Motor neuron (in vitro differentiated cells): ENCODE results near the gene TCN2. TPM values are rescaled to one million over a fixed set of nuclear protein-coding genes. Genes with fewer than 3 reads are reported as not detected.
"Not testable (repeated sequence)": the region's sequence is repeated elsewhere in the genome, so short reads cannot be mapped to it uniquely, and the experiment has no call there.

Source experiments
- ATAC-seq, 8 experiments: fragments of 200-7000 bp; cut with Tn5 transposase; replicated peaks in 6 of 8; 2 replicates each; pipeline ENCODE4 v1.8.0; 2021; ENCODE audit warnings: mild to moderate bottlenecking in 8 of 8, moderate library complexity in 8 of 8
- H3K27ac ChIP-seq, 2 donors: fragments of 250-450 bp; sonication (Bioruptor Pico); 2 replicates each; pipeline ENCODE4 v1.9.0; 2021; ENCODE audit warnings: antibody characterized with exemption in 2 of 2, mild to moderate bottlenecking in 2 of 2, moderate library complexity in 1 of 2
- H3K4me1 ChIP-seq, 2 donors: fragments of 250-450 bp; sonication (Bioruptor Pico); replicated peaks in 1 of 2; 2 replicates each; pipeline ENCODE4 v1.6.1; 2021; ENCODE audit warnings: antibody characterized with exemption in 2 of 2, mild to moderate bottlenecking in 2 of 2, moderate library complexity in 1 of 2
- H3K4me3 ChIP-seq, 5 donors: fragments of 250-450 bp; sonication (Bioruptor Pico); 2 replicates each; pipeline ENCODE4 v1.9.0; 2021; ENCODE audit warnings: antibody characterized with exemption in 5 of 5, mild to moderate bottlenecking in 5 of 5, moderate library complexity in 4 of 5
- WGBS, 10 experiments: fragments of 450-650 bp; shearing (Covaris generic); methylation state at CpG; one replicate each; pipeline ENCODE4 v1.0.0; 2022; 5-methylcytosine and 5-hydroxymethylcytosine counted together
- in situ Hi-C, 9 experiments: fragments of 400-800 bp; cut with MboI; loops; one replicate each; pipeline ENCODE4 v1.15.0; 2021; ENCODE audit warnings: low sequenced_read_pairs in 9 of 9, low pct_unique_long_range_greater_than_20kb in 2 of 9; ENCODE audit not compliant: unreplicated experiment in 9 of 9
- total RNA-seq, 8 experiments: library from RNA; unstranded; fragments of 300-600 nt; gene quantifications; 2 replicates each; pipeline versions ENCODE4 v1.2.3 to v1.2.4, GENCODE V29; 2022

The TCN2 gene
- total RNA-seq, 8 experiments from 2014 or later = 1.8 to 70.6 (median 7.9) TPM

DNA sequence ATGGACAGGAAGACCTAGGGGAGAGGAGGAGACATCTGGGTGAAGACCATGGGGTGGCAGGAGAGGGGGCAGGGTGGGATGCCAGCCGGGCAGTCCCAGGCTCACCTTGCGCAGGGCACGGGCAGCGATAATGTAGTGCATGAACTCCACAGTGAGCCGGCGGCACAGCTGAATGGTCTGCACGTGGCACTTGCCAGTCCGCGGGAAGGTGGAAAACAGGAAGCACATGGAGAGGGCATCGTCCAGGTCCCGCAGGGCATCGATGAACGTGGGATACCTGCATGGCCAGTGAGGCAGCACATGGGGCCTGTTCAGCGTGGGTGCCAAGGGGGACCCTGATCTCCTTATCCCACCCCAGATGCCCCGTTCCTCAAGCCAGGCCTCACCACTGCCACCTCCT is 22.5 kb upstream of the TCN2 start:
- WGBS, 10 experiments = 80% methylated on average over 1 of the region's 15 CpGs; no CpG with 5 or more reads in 9 of the 10 experiments
- in situ Hi-C loops = no loop called here
- ATAC-seq = no peak

DNA sequence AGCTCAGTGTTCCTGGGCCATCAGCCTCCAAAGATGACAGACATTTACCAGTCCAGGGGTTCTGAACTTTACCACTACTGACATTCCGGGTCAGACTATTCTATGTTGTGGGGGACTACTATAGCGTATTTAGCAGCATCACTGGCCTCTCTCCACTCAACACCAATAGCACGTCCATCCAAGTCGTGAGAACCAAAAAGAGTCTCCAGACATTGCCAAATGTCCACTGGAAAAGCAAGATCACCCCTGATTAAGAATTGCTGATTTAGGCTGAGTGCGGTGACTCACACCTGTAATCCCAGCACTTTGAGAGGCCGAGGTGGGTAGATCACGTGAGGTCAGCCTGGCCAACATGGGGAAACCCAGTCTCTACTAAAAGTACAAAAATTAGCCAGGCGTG is 20.6 kb upstream of the TCN2 start:
- no peak overlapping the region for H3K4me3 ChIP-seq
- WGBS, 10 experiments = 80 to 100% (median 94%) methylated on average over 2 to 5 of the region's 8 CpGs; no CpG with 5 or more reads in 5 of the 10 experiments
- H3K27ac ChIP-seq = no peak overlapping the region
- peaks cover 6 to 7% of the 10 kb centered on the region in 2 donors for H3K4me1 ChIP-seq
- ATAC-seq = no peak
- in situ Hi-C loops = no loop called here

More for the DNA sequence above, 22.5 kb upstream of the TCN2 start:
- no peak overlapping the region for H3K4me3 ChIP-seq
- no peak overlapping the region for H3K27ac ChIP-seq
- no peaks in the 10 kb centered on the region for H3K4me1 ChIP-seq

GRCh38 chr22:30591191-30591587 is 15.8 kb upstream of the TCN2 start:
- Histone ChIP-seq H3K4me1 (peaks cover 6 to 7% of the 10 kb centered on the region in 2 donors), H3K4me3 (peak overlapping the region; percentile 59 to 85 (median 75)), H3K27ac (peak overlapping the region; percentile 97 to 98)
- ATAC-seq = peak in 2 of 8 experiments; percentile 2 to 8
- 0 to 11% (median 0%) methylated on average over 1 to 13 of the region's 14 CpGs; no CpG with 5 or more reads in 1 of the 10 experiments for WGBS, 10 experiments
- in situ Hi-C loops = no loop called here

DNA sequence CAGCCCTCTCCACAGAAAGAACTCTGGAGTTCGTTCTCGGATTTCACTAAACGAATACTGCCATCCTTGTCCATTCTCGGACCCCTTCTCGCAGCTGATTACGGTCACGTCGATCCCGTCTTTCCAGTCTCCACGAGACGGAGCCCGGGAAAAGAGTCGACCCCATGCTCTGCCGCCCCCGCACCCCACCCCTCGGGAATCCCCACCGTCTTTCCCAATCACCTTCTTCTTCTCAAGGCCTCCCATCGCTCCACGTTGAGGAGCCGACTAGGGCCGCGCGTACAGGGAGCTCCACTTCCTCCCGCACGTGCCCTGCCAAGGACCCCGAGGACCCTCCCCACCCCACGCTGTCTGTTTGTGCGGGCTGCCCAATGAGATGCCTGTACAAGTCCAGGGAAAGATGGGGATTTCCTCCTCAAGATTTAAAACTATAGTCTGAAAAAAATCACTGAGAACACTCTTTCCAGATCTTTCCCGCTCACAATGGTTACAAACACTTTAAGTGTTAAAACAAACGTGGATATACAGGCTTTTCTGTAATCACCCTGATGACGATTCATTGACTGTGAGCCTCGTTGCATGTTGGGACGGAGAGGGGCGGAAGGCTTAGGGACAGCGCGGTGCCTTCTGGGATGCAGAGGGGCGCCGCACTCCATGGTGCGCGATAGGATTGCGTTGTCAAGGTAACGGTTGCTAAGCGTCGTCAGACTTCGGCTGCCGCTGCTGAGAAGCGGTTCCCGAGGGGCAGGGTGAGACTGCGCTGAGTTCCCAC is 15.2 kb upstream of the TCN2 start, which contains the start of gene PES1:
Gene PES1 (minus strand): TSS at position 323 of the 772 bp plus-strand sequence. CDS start 77 bp downstream, at position 246.
- Histone ChIP-seq H3K4me3 (peak within 1 kb of the TSS; percentile 59 to 85 (median 75)), H3K27ac (peak within 1 kb of the TSS; percentile 97 to 98), H3K4me1 (peaks cover 6 to 7% of the 10 kb centered on the region in 2 donors)
- 0 to 2% (median 0%) methylated on average over 2 to 32 of the region's 49 CpGs; no CpG with 5 or more reads in 2 of the 10 experiments for WGBS, 10 experiments
- in situ Hi-C loops = no loop called here
- ATAC-seq = peak; percentile 96 to 99 (median 96)

DNA sequence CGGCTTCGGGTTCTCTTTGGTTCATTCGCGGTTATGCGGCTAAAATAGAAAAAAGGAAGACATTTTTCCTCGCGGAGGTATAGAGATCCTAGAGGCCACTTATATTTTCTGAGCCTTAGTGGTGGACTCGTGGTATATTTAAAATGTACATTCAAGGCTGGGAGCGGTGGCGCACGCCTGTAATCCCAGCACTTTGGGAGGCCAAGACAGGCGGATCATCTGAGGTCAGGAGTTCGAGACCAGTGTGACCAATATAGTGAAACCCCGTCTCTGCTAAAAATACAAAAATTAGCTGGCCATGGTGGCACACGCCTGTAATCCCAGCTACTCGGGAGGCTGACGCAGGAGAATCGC is 14.6 kb upstream of the TCN2 start:
- in situ Hi-C loops, H3K27ac ChIP-seq, H3K4me1 ChIP-seq: not testable (repeated sequence)
- peak in 1 of 8 experiments; percentile 10 for ATAC-seq
- peak overlapping the region; percentile 4 to 75 (median 17) for H3K4me3 ChIP-seq
- 0 to 93% (median 46%) methylated on average over 2 to 14 of the region's 18 CpGs; no CpG with 5 or more reads in 3 of the 10 experiments for WGBS, 10 experiments

GRCh38 chr22:30596199-30596598 is 10.8 kb upstream of the TCN2 start:
- WGBS, 10 experiments = 8 to 80% (median 70%) methylated on average over 2 of the region's 2 CpGs; no CpG with 5 or more reads in 5 of the 10 experiments
- Histone ChIP-seq H3K4me1 (no peaks in the 10 kb centered on the region), H3K27ac (no peak overlapping the region), H3K4me3 (no peak overlapping the region)
- no peak for ATAC-seq
- in situ Hi-C loops = no loop called here

GRCh38 chr22:30596886-30597285 is 10.1 kb upstream of the TCN2 start:
- H3K4me3 ChIP-seq = no peak overlapping the region
- H3K27ac ChIP-seq = no peak overlapping the region
- WGBS, 10 experiments = 85 to 93% methylated on average over 3 to 8 of the region's 29 CpGs; no CpG with 5 or more reads in 8 of the 10 experiments
- H3K4me1 ChIP-seq = no peaks in the 10 kb centered on the region
- in situ Hi-C loops = no loop called here
- no peak for ATAC-seq

DNA sequence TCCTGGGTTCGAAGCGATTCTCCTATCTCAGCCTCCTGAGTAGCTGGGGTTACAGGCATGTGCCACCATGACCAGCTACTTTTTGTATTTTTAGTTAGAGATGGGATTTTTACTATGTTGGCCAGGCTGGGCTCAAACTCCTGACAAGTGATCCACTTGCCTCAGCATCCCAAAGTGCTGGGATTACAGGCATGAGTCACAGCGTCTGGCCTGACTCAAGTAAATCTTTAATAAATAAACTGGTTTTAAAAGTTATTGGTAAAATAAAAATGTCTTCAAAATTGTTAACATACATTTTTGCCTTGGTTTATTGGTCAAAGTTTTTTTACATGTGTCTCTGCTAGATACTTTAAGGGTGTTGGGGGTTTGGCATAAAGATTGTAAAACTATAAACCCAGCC is 8.0 kb upstream of the TCN2 start:
- Histone ChIP-seq H3K4me1 (no peaks in the 10 kb centered on the region), H3K4me3 (no peak overlapping the region), H3K27ac (no peak overlapping the region)
- WGBS, 10 experiments = 57 to 100% (median 90%) methylated on average over 2 to 3 of the region's 3 CpGs; no CpG with 5 or more reads in 2 of the 10 experiments
- in situ Hi-C loops = no loop called here
- ATAC-seq = no peak

GRCh38 chr22:30600921-30601320 is 6.1 kb upstream of the TCN2 start:
- H3K4me3 ChIP-seq = no peak overlapping the region
- H3K27ac ChIP-seq = no peak overlapping the region
- peak in 2 of 8 experiments; percentile 9 to 19 for ATAC-seq
- in situ Hi-C loops = no loop called here
- no peaks in the 10 kb centered on the region for H3K4me1 ChIP-seq
- 0 to 75% (median 26%) methylated on average over 1 to 2 of the region's 3 CpGs; no CpG with 5 or more reads in 2 of the 10 experiments for WGBS, 10 experiments

DNA sequence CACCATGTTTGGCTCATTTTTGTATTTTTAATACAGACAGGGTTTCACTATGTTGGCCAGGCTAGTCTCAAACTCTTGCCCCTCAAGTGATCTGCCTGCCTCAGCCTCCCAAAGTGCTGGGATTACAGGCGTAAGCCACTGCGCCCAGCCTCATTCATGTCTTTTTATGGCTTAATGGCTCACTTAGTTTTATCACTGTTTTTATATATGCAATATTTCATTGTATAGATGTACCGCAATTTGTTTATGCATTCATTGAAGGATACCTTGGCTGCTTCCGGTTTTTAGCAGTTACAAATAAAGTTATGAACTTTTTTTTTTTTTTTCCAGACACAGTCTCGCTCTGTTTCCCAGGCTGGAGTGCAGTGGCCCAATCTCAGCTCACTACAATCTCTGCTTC is 5.5 kb upstream of the TCN2 start:
- ATAC-seq = no peak
- Histone ChIP-seq H3K27ac (no peak overlapping the region), H3K4me3 (no peak overlapping the region), H3K4me1 (peaks cover 0 to 4% of the 10 kb centered on the region in 2 donors)
- in situ Hi-C loops = no loop called here
- WGBS, 10 experiments = 27 to 100% (median 89%) methylated on average over 1 to 5 of the region's 5 CpGs

GRCh38 chr22:30602049-30602448 is 4.9 kb upstream of the TCN2 start:
- WGBS, 10 experiments = 0 to 83% (median 30%) methylated on average over 1 to 3 of the region's 3 CpGs; no CpG with 5 or more reads in 1 of the 10 experiments
- Histone ChIP-seq H3K27ac (no peak overlapping the region), H3K4me3 (no peak overlapping the region), H3K4me1 (peaks cover 0 to 4% of the 10 kb centered on the region in 2 donors)
- in situ Hi-C loops = no loop called here
- peak in 1 of 8 experiments; percentile 30 for ATAC-seq

- 20 to 92% (median 70%) methylated on average over 1 to 3 of the region's 3 CpGs; no CpG with 5 or more reads in 3 of the 10 experiments for WGBS, 10 experiments
- H3K4me1 ChIP-seq = peaks cover 17% of the 10 kb centered on the region in 2 donors
- in situ Hi-C loops = no loop called here
- H3K4me3 ChIP-seq = no peak overlapping the region
- H3K27ac ChIP-seq = no peak overlapping the region
- no peak for ATAC-seq
These were observed 3.2 kb upstream of the TCN2 start for GRCh38 chr22:30603801-30604200.

DNA sequence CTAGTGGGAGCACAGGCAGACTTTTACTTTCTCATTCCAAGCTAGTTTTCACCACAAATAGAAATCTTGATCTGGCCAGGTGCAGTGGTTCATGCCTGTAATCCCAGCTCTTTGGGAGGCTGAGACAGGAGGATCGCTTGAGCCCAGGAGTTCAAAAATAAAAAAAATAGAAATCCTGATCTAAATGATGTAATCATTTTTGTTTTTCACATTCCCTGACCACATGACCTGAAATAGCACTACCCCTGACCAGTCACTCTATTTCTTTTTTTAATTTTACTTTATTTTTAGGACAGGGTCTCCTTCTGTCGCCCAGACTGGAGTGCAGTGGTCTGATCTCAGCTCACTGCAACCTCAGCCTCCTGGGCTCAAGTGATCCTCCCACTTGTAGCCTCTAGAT is 2.3 kb upstream of the TCN2 start:
- no peak overlapping the region for H3K27ac ChIP-seq
- H3K4me3 ChIP-seq = no peak overlapping the region
- no peak for ATAC-seq
- WGBS, 10 experiments = 75 to 100% (median 100%) methylated on average over 1 to 2 of the region's 2 CpGs; no CpG with 5 or more reads in 4 of the 10 experiments
- in situ Hi-C loops = no loop called here
- peaks cover 24 to 26% of the 10 kb centered on the region in 2 donors for H3K4me1 ChIP-seq
